Smooth muscle cell of the brain vasculature (primary cell): ENCODE measurements around the gene ART1.
A peak's percentile ranks its signal among the peaks of the same experiment; 100 is the strongest.

Experiments
- DNase-seq: peaks from one replicate; pipeline ENCODE4 v3.0.0-alpha.2; 2012; ENCODE audit warnings: low read depth, low spot score

Gene ART1

GRCh38 chr11:3665336-3666022 is 20.6 kb downstream of the ART1 start:
- no peak for DNase-seq

- no peak for DNase-seq
These were observed 21.1 kb downstream of the ART1 start for GRCh38 chr11:3666023-3666530.

- DNase-seq, result no peak
These were observed 22.5 kb downstream of the ART1 start for GRCh38 chr11:3667149-3668035.

- no peak for DNase-seq
These were observed 24.2 kb downstream of the ART1 start for GRCh38 chr11:3669128-3669527.

GRCh38 chr11:3669742-3670183 is 24.8 kb downstream of the ART1 start:
- no peak for DNase-seq

GRCh38 chr11:3671334-3672254 is 26.7 kb downstream of the ART1 start, which contains the start of gene CHRNA10:
Gene CHRNA10 (minus strand): TSS chr11:3671384. CDS start chr11:3671312, 72 bp downstream.
- no peak for DNase-seq

- DNase-seq, result peak; percentile 3
These were observed 29.3 kb downstream of the ART1 start for GRCh38 chr11:3674189-3674588.

GRCh38 chr11:3675971-3676370 is 31.0 kb downstream of the ART1 start:
- DNase-seq, result no peak

GRCh38 chr11:3679077-3679476 is 34.1 kb downstream of the ART1 start:
- no peak for DNase-seq

- no peak for DNase-seq
These were observed 38.1 kb downstream of the ART1 start for GRCh38 chr11:3683039-3683438.

GRCh38 chr11:3684129-3684818 is 39.3 kb downstream of the ART1 start:
- DNase-seq, result no peak

GRCh38 chr11:3684819-3685172 is 39.9 kb downstream of the ART1 start:
- no peak for DNase-seq

GRCh38 chr11:3685923-3686322 is 41.0 kb downstream of the ART1 start:
- DNase-seq, result no peak

- DNase-seq, result no peak
These were observed 41.8 kb downstream of the ART1 start for GRCh38 chr11:3686751-3687150.

GRCh38 chr11:3700410-3700809 is 55.5 kb downstream of the ART1 start:
- DNase-seq, result no peak

GRCh38 chr11:3700910-3701309 is 56.0 kb downstream of the ART1 start:
- DNase-seq, result no peak

GRCh38 chr11:3703383-3703782 is 58.5 kb downstream of the ART1 start:
- DNase-seq, result no peak

- no peak for DNase-seq
These were observed 62.2 kb downstream of the ART1 start for GRCh38 chr11:3707176-3707575.

GRCh38 chr11:3709977-3710376 is 65.0 kb downstream of the ART1 start:
- DNase-seq, result no peak

GRCh38 chr11:3710485-3711259 is 65.7 kb downstream of the ART1 start:
- DNase-seq, result no peak
